Activated T-cell treated with anti-CD3 and anti-CD28 coated beads for 1 hour (primary cell): ENCODE data around the gene SAMD4A.

Experiments
- DNase-seq: peaks from one replicate; pipeline ENCODE4 v3.0.0-alpha.2; 2020; ENCODE audit warnings: low read depth

SAMD4A gene

DNA sequence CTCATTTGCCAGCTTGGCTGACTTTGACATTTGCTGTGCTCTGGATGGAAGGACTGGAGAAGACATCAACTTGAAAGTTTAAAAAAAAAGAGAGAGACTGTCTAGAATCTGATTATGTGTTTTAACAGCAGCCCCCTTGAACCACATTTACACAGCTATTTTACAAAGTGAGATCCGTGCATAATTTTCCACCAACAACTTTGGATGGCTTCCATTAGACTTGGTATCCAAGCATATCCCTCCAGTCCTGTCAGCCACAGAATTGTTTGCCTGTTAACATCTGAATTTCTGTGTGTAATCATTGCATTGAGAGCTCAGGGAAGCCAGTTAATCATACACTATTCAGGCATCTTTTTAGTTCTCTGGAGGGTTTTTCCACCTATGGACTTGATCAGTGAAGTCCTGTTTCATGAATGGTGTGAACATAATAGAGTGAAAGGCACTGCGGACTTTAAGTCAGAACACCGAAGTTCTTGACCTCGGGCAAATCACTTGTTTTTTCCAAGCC, 93.7 kb downstream of the SAMD4A start:
- DNase-seq, result no peak

DNA sequence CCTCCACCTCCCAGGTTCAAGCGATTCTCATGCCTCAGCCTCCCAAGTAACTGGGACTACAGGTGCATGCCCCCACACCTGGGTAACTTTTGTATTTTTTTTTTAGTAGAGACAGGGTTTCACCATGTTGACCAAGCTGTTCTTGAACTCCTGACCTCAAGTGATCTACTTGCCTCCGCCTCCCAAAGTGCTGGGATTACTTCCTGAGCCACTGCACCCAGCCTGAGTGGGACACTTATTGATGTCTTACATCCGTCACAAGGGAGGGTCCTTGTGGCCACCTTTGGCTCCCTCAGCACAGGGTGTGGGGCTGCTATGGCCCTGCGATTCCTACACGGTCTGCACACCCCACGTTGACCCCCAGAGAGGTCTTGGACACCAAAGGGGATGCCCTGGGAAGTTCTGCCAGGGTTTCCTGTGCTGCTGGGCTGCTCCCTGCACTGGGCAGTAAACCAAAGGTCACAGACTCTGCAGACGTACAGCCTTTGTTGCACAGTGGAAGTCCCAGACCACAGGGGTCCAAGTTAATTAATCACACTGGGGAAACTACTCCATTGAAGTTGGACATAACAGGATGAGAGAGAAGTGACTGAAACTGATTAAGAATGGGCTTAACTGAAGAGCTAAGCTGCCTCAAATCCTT, 95.7 kb downstream of the SAMD4A start:
- DNase-seq, result no peak

DNA sequence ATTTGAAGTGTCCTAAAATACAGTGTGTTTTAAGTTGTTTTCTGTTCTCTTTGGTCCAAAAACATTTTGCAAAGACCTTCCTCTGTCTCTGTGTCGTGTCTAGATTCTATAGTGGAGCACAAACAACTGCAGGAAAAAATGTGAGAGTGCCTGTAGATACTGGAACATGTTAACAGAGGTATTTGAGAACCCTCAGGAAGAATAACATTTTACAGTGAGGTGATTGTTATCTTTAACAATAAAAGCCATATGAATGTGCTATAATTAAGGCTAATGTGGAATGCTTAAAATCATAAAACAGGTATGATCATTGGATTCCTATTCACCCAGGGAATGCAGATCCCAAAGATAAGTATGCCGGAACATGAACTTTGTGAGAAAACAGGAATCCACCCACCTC, 98.0 kb downstream of the SAMD4A start:
- no peak for DNase-seq

- DNase-seq, result no peak
These were observed 99.0 kb downstream of the SAMD4A start for GRCh38 chr14:54665946-54666345.

GRCh38 chr14:54667026-54667744, 100.3 kb downstream of the SAMD4A start:
- no peak for DNase-seq

DNA sequence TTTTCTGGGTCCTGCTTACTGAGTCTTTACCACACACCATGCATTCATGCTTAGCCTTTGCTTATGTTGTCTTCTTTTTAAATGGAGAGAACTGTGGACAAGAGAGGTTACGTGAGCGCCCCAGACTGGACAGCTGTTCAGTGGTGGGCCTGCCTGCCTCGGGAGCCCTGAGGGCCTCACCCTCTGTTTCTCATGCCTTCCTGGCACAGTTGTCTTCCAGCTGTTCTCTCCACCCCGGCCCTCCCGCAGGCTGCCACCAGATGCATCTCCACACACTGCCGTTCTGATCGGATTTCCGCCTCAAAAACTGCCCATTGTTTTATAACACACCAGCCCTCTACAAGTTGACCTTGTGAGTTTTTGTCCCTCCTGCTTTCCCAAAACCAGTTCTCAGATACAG, 100.8 kb downstream of the SAMD4A start:
- DNase-seq, result no peak

GRCh38 chr14:54669721-54670561, 103.0 kb downstream of the SAMD4A start:
- no peak for DNase-seq

DNA sequence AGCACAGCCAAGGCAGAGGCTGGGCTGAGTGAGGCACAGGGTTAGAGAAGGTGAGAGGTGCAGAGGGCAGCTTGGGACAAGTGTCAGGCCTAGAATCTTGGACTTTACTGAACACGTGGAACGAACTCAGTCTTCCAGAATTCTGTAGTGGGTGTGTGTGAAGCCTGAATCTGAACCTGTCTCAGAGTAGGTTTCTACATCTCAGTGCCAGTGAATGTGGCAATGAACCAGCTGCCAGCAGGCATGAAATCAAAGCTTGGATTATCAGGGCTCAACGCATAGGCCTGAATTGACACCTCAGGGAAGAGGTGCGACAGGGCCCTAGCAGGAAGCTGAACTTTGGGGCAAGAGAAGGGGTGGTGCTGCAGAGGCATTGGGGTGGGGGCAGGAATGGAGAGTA, 104.6 kb downstream of the SAMD4A start:
- DNase-seq, result no peak

DNA sequence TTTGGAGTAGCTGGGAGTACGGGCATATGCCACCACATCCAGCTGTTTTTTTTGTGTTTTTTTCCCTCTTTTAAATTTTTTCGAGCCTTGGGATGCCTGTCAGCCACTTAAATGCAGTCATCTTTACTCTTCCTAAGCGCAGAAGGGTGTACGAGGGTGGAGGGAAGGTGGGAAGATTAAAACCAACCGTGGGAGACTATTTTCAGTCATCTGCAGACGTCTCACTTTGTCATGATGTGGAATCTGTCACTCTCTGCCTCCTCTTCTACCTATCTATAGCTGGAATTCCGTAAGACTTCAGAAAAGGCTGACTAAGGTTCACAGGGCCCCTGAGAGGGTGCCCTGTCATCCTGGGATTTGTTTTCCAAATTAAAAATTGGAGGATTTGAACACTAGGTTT, 105.3 kb downstream of the SAMD4A start:
- DNase-seq, result no peak

DNA sequence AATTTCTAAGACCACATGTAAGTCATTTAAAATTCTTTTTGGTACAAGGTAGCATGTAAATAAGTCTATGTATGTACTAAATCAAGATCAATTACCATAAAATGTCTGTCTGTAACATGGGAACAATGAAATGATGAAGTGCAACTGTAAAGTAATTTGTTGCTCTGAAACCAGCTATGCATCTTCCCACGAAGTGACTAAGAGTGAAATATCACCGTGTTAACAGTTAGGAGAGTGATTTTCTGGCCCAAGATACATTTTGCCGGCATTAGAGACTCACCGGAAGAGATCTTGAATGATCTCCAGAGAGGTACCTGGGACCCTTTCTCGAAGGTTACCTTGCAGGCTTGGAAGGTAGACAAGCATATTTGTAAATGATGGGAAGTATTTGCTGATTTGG, 105.8 kb downstream of the SAMD4A start:
- no peak for DNase-seq

GRCh38 chr14:54673193-54674045, 106.5 kb downstream of the SAMD4A start:
- DNase-seq, result no peak

- no peak for DNase-seq
These were observed 107.3 kb downstream of the SAMD4A start for GRCh38 chr14:54674046-54674741.

GRCh38 chr14:54675236-54676128, 108.6 kb downstream of the SAMD4A start:
- no peak for DNase-seq

GRCh38 chr14:54676812-54677708, 110.1 kb downstream of the SAMD4A start:
- DNase-seq, result no peak

- DNase-seq, result no peak
These were observed 113.7 kb downstream of the SAMD4A start for GRCh38 chr14:54680651-54681050.

DNA sequence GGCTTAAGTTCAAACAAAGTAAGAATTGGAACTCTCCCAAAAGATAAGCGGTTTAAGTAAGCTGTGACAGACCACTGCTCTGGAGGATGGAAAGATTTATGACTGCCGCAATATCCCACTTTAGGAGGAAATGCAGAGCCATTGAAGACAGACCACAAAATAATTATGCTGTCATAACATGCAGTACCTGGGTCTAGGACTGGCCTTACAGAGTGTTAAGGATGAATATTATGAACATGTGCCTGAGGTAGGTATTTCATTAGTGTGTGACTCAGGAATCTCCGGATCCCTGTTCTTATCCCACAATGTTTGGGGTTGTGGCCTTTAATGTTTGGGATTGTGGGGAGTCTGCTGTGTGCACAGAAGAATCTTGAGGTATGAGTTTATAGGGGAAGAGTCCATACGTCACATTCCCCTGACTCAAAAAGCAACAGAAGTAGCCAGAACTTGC, 114.9 kb downstream of the SAMD4A start:
- no peak for DNase-seq

DNA sequence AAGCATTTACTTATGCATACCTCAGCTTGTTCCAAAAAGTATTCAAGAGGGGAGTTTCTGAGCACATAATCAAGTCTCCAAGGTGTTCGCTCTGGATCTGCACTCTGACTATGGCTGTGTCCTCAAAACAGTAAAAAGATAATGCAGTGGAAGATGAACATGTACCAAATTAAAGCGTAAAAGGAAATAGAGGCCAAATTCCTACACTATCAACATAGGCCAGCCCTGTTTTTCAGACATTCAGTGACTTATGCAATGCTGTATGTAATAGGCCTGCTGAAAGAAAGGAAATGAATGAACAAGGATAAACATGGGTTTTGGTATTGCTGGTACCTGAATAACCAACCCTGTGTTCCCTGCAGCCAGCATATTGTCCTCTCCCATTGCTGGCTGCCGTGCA, 115.7 kb downstream of the SAMD4A start:
- DNase-seq, result no peak

DNA sequence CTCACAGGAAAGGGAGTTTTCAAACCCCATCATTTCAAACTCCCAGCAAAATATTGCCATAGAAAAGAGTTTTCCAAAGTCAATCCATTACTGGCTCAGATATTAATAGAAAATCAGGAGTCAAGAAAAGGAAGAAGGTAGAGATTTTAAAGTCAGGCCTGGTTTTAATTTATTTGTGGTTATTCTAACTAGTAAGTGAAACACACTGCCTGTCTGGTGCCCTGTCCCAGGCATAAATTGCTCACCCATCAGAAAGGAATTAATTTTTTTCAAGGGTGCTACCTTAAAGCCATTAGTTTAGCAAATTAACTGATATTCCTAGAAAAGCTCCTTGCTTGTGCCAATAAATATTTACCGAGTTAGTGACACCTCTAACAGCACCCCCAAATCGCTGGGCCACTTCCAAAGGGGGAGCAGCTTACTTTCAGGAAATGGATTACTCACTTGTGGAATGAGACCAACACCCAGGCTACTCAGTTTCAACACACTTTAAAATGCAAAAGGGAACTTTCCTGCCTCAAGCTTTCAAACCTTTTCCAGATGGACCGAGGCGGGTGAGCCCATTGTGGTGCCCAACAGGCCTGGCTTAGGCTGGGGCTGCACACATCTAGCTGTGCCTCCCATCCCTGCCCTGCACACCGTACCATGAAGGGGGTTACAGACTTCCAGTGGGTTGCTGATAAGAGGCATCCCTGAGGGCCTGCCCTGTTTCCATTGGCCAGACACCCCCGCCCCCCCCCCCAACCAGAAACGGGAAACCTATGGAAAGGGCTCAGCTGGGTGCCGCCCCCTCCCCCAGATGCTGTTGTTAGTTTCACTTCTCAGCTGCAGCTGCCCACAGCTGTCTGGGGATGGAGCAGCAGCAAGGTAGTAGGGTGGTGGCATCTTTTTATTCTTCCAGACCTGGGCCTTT, 117.2 kb downstream of the SAMD4A start:
- DNase-seq, result no peak
